NCI-H524 treated with DMSO at 0.1 percent for 48 hours (cell line): ENCODE results near the gene IGSF8.
"Not testable (repeated sequence)": the region's sequence is repeated elsewhere in the genome, so short reads cannot be mapped to it uniquely, and the experiment has no call there.

Source experiments
- DNase-seq: peaks from one replicate; lab custom pipeline; 2025; lab: John Stamatoyannopoulos, UW

The IGSF8 gene

GRCh38 chr1:160127381-160127780, 29.0 kb upstream of the IGSF8 start:
- DNase-seq: no peak

DNA sequence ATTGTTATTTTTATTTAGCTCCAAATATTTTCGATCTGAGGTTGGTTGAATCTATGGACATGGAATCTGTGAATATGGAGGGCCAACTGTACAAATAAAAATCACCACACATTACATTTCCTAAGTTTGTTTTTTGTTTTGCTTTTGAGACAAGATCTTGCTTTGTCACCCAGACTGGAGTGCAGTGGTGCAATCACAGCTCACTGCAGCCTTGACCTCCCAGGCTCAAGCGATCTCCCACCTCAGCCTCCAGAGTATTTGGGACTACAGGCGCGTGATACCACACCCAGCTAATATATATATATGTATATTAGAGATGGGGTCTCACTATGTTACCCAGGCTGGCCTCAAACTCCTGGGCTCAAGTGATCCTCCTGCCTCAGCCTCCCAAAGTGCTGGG, 27.9 kb upstream of the IGSF8 start:
- not testable (repeated sequence) for DNase-seq

GRCh38 chr1:160125746-160126145, 27.3 kb upstream of the IGSF8 start:
- DNase-seq: no peak

GRCh38 chr1:160124705-160125478, 26.5 kb upstream of the IGSF8 start:
- DNase-seq: no peak

DNA sequence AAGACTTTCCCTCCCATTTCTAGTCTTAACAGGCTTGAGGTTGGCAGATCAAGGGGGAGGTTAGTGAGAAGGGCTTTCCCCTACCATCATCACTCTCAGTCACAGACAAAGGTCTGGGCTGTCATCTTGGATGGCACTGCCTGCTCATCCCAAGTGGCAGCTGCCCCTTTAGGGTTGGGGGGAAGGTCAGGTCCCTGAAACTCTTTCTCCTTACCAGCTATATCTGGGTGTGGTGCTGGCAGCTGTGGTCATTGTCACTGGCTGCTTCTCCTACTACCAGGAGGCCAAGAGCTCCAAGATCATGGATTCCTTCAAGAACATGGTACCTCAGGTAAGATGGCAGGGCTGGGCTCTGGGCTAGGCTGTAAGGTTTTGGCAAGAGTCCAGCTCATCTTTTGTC, 25.3 kb upstream of the IGSF8 start:
- DNase-seq: no peak

GRCh38 chr1:160122978-160123495, 24.6 kb upstream of the IGSF8 start:
- no peak for DNase-seq

DNA sequence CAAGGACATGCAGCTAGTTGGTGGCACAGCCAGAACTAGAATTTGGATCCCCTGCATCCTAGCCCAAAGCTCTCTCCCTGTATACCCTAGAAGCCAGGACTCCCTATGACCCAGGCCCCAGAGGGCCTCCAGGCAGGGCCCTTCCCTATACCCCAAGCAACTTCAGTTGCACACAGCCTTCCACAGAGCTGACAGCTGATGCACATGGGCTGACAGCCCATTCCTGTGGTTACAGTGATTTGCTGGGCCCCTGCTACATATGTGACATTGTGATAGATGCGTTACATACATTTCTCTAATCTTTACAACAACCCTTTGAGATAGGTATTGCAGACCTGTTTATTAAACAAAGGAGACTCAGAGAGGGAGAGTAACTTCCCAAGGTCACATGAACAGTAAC, 23.0 kb upstream of the IGSF8 start:
- no peak for DNase-seq

DNA sequence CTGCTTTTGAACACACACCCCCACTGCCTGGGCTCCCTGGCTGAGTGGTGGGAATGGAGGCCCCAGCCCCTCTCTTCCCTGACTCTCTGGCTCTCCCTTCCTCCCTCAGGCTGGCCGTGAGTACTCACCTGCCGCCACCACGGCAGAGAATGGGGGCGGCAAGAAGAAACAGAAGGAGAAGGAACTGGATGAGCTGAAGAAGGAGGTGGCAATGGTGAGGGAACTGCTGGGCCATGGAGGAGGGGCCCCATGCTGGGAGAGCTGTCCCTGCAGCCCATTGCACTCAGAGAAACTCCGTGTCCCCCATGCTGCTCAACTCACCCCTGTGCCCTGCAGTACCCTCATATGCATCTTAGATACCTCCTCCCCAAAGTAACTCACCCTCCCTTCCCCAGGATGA, 22.4 kb upstream of the IGSF8 start:
- DNase-seq: no peak

GRCh38 chr1:160118928-160119327, 20.5 kb upstream of the IGSF8 start:
- DNase-seq: no peak

- no peak for DNase-seq
Measured at GRCh38 chr1:160117709-160118183, 19.3 kb upstream of the IGSF8 start.

GRCh38 chr1:160117300-160117699, 18.9 kb upstream of the IGSF8 start:
- DNase-seq: no peak

GRCh38 chr1:160116283-160117147, 18.1 kb upstream of the IGSF8 start:
- no peak for DNase-seq

GRCh38 chr1:160115545-160116282, 17.3 kb upstream of the IGSF8 start, which contains the start of gene ATP1A2:
Gene ATP1A2, plus strand, starts transcription at chr1:160115759. Its CDS starts 103 bp downstream, at chr1:160115862.
- DNase-seq: no peak

DNA sequence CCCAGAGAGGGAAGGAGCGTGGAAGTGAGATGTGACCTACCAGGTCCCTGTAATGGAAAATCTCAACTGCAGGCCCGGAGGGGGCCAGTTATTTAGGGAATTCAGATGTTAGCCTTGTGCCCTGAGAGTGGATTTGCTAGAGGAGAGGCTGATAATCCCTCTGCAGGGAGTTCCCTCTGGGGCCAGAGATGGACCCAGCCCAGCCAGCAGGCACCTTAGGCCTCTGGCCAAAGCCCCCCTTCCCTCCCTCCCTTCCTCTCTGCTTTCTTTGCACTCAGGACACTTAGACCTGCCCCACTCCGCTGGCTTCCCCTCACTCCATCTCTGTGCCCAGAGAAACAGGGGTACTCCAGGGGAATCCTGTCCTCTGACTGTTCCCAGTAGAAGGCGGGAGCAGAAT, 15.7 kb upstream of the IGSF8 start:
- DNase-seq: no peak

DNA sequence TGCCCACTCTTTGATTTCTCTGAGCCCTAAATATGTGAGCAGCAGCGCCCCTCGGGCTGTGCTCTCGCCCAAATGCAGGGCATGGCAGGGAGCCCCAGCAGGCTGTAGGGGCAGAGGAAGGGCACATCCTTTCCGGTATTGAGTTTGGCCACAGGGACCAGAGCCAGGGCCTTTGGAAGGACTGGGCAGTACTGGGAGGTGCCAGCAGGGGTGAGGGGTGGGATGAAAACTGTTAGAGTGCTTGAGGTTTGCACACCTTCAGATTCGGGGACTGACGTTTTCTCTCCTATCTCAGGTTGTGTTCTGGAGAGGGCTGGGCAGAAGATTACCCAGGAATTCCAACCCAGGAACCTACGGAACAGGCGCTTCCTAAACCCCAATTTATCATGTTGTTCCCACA, 15.0 kb upstream of the IGSF8 start:
- no peak for DNase-seq

DNA sequence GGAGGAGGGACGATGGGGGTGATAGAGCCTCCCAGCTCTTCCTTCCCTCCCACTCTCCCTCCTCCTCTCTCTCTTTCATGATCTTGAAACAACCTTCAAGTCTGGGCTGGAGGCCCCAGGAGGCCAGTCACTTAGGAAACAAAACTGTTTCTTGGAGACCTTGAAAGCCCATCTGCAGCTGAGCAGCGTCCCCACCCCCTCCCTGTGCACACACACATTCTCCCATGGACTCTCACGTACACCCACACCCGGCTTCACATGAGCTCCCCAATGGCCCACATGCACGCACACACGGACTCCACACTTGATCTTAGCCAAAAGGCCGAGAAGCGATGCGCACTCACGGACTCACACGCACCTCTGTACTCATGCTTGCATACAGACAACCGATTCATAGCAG, 13.9 kb upstream of the IGSF8 start:
- no peak for DNase-seq

GRCh38 chr1:160111462-160111861, 13.0 kb upstream of the IGSF8 start:
- DNase-seq: not testable (repeated sequence)

DNA sequence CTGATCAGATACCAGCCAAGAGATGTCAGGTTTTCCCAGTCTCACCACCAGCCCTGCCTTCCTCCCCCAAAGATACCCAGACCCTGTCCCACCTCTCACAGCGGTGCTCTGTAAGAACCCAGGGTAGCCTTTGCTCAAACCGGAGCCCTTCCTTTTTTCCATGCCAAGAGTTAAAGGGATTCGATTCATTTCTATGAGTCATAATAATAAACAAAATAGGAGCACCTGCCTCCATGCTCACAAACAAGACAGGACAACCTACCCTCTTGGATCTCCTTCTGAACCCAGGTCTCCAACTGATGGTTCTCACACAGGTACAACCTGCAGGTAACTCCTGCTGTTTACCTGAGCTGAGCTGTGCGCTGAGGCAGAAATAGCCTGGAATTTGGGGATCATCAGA, 11.3 kb upstream of the IGSF8 start:
- DNase-seq: no peak

DNA sequence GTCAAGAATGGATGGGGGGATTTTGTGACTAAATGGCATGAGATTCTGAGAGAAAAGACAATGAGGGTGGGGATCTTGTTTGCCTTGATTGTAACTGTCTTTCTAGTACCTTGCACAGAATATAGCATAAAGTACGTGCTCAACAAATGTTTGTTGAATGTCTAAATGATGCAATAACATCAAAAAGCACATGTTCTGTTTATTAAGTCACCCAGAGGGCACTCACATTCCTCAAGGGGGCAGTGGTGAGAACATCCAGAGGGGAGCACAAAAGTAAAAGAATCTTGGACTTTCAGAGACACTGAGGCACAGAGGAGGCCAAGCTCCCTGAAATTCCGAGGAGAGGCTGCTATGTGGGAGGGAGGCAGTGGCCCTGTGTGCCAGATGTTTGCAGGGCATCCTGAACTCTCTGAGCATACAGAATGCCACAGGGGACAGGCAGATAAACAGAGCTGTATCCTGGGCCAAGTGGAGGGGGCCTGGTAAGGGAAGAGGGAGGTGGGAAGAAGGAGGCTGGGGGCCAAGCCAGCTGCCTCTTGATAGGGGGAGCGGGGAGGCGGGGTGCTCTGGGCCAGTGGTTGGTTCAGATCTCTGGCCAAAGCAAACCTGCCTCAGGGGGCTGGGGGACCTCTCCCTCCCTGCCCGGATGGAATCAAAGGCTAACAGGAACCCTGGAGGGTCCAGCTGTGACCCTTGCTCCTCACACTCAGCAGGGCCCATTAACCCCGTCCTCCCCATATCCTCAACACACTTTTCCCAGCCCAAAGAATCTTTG, 10.7 kb upstream of the IGSF8 start:
- DNase-seq: no peak

GRCh38 chr1:160107512-160107911, 9.1 kb upstream of the IGSF8 start:
- DNase-seq: no peak

GRCh38 chr1:160105155-160105554, 6.7 kb upstream of the IGSF8 start:
- no peak for DNase-seq
